Suprapubic skin (tissue), 4 donors: ENCODE measurements around the gene LRRTM2. TPM values are rescaled to one million over a fixed set of nuclear protein-coding genes. Genes with fewer than 3 reads are reported as not detected.
"Not testable (repeated sequence)": the region's sequence is repeated elsewhere in the genome, so short reads cannot be mapped to it uniquely, and the experiment has no call there.

Experiments used
- DNase-seq, 2 donors: peaks; one replicate each; pipeline ENCODE4 v3.0.0-alpha.2; 2019; ENCODE audit warnings: low spot score in 2 of 2
- H3K27ac ChIP-seq: fragments of 200-600 bp; sonication (generic); one replicate; pipeline ENCODE4 v1.5.1; 2019
- H3K27me3 ChIP-seq: fragments of 200-600 bp; sonication (generic); one replicate; pipeline ENCODE4 v1.5.1; 2019
- H3K36me3 ChIP-seq: fragments of 200-600 bp; sonication (generic); one replicate; pipeline ENCODE4 v1.5.1; 2019
- H3K4me1 ChIP-seq: fragments of 200-600 bp; sonication (generic); one replicate; pipeline ENCODE4 v1.5.1; 2019
- H3K4me3 ChIP-seq: fragments of 200-600 bp; sonication (generic); one replicate; pipeline ENCODE4 v1.5.1; 2019; ENCODE audit warnings: mild to moderate bottlenecking
- H3K9me3 ChIP-seq: fragments of 200-600 bp; sonication (generic); one replicate; pipeline ENCODE4 v1.5.1; 2019
- EP300 ChIP-seq: sonication (generic); formaldehyde crosslinking; IDR thresholded peaks from one replicate; pipeline ENCODE4 v1.6.1; 2017; ENCODE audit warnings: antibody characterized with exemption
- POLR2A ChIP-seq, 2 donors: fragments of 450-650 bp; IDR thresholded peaks; one replicate each; pipeline ENCODE4 v1.6.1; 2017; ENCODE audit warnings: antibody characterized with exemption in 2 of 2, mild to moderate bottlenecking in 2 of 2, moderate library complexity in 2 of 2
- POLR2AphosphoS5 ChIP-seq, 3 donors: sonication (generic); formaldehyde crosslinking; IDR thresholded peaks; one replicate each; pipeline ENCODE4 v1.6.1; 2017; ENCODE audit warnings: antibody characterized with exemption in 3 of 3
- WGBS: methylation state at CpG from one replicate; pipeline ENCODE4 v1.1.5; 2018; 5-methylcytosine and 5-hydroxymethylcytosine counted together
- total RNA-seq, 4 donors: library from RNA; depleted of rRNA; stranded (reverse); fragments of >200 nt; gene quantifications; one replicate each; pipeline ENCODE4 v1.1.0, GENCODE V29; 2016
- TF ChIP-seq, protein P1 (sequence below), 2 donors: fragments of 200-600 bp in 1 of 2; fragments of 450-650 bp in 1 of 2; sonication (generic) in 1 of 2; IDR thresholded peaks; one replicate each; pipeline ENCODE4 v1.5.1; 2016 to 2019; ENCODE audit warnings: antibody characterized with exemption in 2 of 2, mild to moderate bottlenecking in 1 of 2, moderate library complexity in 1 of 2

The LRRTM2 gene
- total RNA-seq, 4 donors from 2014 or later: 0.08 to 0.59 (median 0.32) TPM; not detected in 1

DNA sequence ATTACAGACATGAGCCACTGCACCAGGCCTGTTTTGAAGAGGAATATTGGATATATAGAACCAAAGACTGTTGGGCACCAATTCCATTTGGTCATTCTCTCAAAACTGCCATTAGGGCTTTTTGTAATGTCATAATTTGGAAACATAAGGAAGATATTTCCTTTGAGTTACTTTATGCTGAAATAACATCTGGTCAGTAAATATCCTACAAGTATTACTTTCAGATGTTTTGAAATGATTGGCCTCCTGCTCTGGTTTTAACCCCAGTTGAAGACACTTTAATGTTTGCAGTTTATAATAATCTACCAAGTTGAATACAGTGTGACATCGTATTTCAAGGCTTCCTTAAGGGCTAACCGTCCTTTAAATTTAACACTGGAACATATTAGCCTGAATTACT, 33.6 kb downstream of the LRRTM2 start:
- no peaks in the 10 kb centered on the region for H3K36me3 ChIP-seq
- 75% methylated on average over 2 of the region's 2 CpGs for WGBS
- TF ChIP-seq, protein P1, sequence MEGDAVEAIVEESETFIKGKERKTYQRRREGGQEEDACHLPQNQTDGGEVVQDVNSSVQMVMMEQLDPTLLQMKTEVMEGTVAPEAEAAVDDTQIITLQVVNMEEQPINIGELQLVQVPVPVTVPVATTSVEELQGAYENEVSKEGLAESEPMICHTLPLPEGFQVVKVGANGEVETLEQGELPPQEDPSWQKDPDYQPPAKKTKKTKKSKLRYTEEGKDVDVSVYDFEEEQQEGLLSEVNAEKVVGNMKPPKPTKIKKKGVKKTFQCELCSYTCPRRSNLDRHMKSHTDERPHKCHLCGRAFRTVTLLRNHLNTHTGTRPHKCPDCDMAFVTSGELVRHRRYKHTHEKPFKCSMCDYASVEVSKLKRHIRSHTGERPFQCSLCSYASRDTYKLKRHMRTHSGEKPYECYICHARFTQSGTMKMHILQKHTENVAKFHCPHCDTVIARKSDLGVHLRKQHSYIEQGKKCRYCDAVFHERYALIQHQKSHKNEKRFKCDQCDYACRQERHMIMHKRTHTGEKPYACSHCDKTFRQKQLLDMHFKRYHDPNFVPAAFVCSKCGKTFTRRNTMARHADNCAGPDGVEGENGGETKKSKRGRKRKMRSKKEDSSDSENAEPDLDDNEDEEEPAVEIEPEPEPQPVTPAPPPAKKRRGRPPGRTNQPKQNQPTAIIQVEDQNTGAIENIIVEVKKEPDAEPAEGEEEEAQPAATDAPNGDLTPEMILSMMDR (IDR thresholded peaks at IDR 0.05): no peak
- TF ChIP-seq POLR2AphosphoS5 (IDR thresholded peaks at IDR 0.05) (no peak), POLR2A (IDR thresholded peaks at IDR 0.05) (no peak), EP300 (no peak)
- H3K9me3 ChIP-seq: no peaks in the 10 kb centered on the region
- no peak for DNase-seq
- H3K27ac ChIP-seq: no peak overlapping the region
- no peaks in the 10 kb centered on the region for H3K27me3 ChIP-seq
- H3K4me3 ChIP-seq: no peak overlapping the region
- H3K4me1 ChIP-seq: peaks cover 31% of the 10 kb centered on the region

DNA sequence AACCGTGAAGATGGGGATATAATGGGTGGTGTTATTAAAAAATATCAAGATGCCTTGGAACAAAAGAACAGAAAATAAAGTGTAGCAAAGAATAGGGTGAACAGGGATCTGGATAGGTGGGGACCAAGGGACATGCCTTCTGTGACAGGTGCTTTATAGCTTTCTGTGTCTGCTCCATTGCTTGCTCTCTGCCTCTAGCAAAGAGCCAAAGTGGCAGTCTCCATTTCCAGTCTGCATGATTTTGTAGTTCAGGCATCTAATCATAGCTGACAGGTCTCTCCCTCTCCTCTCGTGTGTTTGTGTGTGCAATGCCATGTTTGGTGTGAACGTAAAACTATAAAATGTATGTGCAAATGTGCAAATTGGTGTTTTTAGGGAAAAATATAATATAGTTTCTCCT, 35.0 kb downstream of the LRRTM2 start:
- no peaks in the 10 kb centered on the region for H3K27me3 ChIP-seq
- no peak for DNase-seq
- no peaks in the 10 kb centered on the region for H3K9me3 ChIP-seq
- TF ChIP-seq POLR2AphosphoS5 (IDR thresholded peaks at IDR 0.05) (no peak), POLR2A (IDR thresholded peaks at IDR 0.05) (no peak), EP300 (no peak)
- TF ChIP-seq, protein P1 (IDR thresholded peaks at IDR 0.05): no peak
- H3K4me1 ChIP-seq: peaks cover 22% of the 10 kb centered on the region
- H3K27ac ChIP-seq: no peak overlapping the region
- no peaks in the 10 kb centered on the region for H3K36me3 ChIP-seq
- 85% methylated on average over 3 of the region's 3 CpGs for WGBS
- H3K4me3 ChIP-seq: no peak overlapping the region

DNA sequence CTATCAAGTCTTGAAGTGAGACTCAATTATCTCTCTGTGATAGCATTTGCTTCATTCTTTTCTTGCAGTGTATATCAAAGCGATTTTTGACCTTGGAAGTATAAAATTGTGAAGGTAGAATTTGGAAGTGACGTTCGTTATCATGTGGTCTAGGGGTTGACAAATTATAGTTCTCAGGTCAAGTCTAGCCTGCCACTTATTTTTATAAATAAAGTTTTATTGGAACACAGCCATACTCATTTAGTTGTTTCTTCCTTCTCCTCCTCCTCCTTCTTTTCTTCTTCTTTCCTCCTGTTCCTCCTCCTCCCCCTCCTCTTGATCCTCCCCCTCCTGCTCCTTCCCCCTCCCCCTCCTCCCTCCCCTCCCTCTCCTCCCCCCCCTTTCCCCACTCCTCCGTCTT, 38.0 kb downstream of the LRRTM2 start:
- peaks cover 5% of the 10 kb centered on the region for H3K4me1 ChIP-seq
- no peak overlapping the region for H3K4me3 ChIP-seq
- WGBS: 96% methylated on average over 4 of the region's 4 CpGs
- no peaks in the 10 kb centered on the region for H3K27me3 ChIP-seq
- no peak for DNase-seq
- peaks cover 5% of the 10 kb centered on the region for H3K36me3 ChIP-seq
- H3K9me3 ChIP-seq: no peaks in the 10 kb centered on the region
- TF ChIP-seq POLR2A (IDR thresholded peaks at IDR 0.05) (no peak), POLR2AphosphoS5 (IDR thresholded peaks at IDR 0.05) (no peak), EP300 (no peak)
- TF ChIP-seq, protein P1 (IDR thresholded peaks at IDR 0.05): no peak
- no peak overlapping the region for H3K27ac ChIP-seq

- not testable (repeated sequence) for H3K36me3 ChIP-seq, H3K27ac ChIP-seq, H3K4me3 ChIP-seq, H3K9me3 ChIP-seq, H3K27me3 ChIP-seq, H3K4me1 ChIP-seq, DNase-seq
- WGBS: 87% methylated on average over 6 of the region's 6 CpGs
These were observed 40.3 kb downstream of the LRRTM2 start for GRCh38 chr5:138834853-138835252.

DNA sequence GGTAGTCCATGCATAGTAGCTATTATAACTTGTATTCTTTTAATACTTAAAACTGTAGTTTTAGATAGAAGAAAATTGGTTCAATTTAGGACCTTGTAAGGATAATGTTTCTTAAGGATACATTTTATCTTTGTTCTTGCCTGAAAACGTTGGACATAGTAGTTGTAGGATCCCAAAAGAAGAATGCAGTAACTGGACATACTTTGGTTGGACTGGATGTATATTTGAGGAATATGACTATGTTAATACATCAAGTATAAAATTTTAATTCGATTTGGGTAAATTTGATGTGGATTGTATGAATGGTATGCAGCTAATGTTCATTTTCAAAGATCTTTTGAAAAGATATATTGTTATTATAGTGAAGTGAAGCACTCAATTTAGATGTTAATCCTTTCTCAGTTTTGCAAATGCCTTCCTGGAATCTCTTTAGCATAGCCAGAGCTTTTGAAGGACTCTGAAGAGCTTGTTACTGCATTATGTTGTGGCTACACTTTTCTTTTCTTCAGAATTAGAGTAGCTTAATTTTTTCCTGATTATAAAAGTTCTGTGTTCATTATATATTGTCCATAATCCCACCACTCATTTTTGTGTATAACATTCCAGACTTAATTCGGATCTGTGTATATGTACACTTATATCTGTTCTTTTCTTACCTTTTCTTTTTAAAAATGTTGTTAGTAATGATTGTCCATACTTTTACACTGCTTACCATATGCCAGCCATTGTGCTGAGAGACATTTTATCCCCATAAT, 41.2 kb downstream of the LRRTM2 start:
- no peak for DNase-seq
- H3K4me1 ChIP-seq: peaks cover 8% of the 10 kb centered on the region
- H3K27me3 ChIP-seq: no peaks in the 10 kb centered on the region
- WGBS: 34% methylated on average over 3 of the region's 3 CpGs
- no peaks in the 10 kb centered on the region for H3K9me3 ChIP-seq
- peaks cover 13% of the 10 kb centered on the region for H3K36me3 ChIP-seq
- no peak overlapping the region for H3K27ac ChIP-seq
- TF ChIP-seq, protein P1 (IDR thresholded peaks at IDR 0.05): no peak
- no peak for TF ChIP-seq POLR2A (IDR thresholded peaks at IDR 0.05)
- no peak for TF ChIP-seq EP300
- TF ChIP-seq POLR2AphosphoS5 (IDR thresholded peaks at IDR 0.05): no peak
- H3K4me3 ChIP-seq: no peak overlapping the region
